Ovary (tissue), 3 donors: ENCODE results near the gene PROB1.

Experiments used
- POLR2A ChIP-seq: fragments of 450-650 bp; IDR thresholded peaks from one replicate; pipeline ENCODE4 v1.6.1; 2017; ENCODE audit warnings: antibody characterized with exemption, mild to moderate bottlenecking, moderate library complexity
- TF ChIP-seq, protein P1 (sequence below), 3 donors: fragments of 450-650 bp in 2 of 3; fragments of 200-600 bp in 1 of 3; IDR thresholded peaks; one replicate each; pipeline versions ENCODE4 v1.5.1 to v1.8.0; 2016 to 2022; ENCODE audit warnings: antibody characterized with exemption in 3 of 3, mild to moderate bottlenecking in 1 of 3
- donor health status: DM: no; HTN: no; CAD: no.

DNA sequence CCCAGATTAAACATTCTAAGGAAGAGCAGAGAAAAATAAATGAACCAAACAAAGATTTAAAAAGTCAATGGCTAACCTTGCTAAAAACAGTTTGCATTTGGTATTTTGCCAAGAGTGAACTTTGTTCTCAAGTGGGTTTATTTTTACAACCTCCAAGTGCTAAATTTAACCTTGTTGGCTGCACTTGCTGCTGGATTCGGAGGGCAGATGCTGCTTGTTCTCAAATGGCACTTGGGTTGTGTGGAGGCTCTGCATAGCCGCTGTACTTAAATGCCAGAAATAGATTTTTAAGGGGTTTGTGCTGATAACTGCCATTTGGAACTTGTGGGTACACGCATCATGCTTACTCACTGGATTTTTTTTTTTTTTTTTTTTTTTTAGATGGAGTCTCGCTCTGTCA is 22.3 kb upstream of the PROB1 start:
- TF ChIP-seq POLR2A, result no peak
- TF ChIP-seq, protein P1, sequence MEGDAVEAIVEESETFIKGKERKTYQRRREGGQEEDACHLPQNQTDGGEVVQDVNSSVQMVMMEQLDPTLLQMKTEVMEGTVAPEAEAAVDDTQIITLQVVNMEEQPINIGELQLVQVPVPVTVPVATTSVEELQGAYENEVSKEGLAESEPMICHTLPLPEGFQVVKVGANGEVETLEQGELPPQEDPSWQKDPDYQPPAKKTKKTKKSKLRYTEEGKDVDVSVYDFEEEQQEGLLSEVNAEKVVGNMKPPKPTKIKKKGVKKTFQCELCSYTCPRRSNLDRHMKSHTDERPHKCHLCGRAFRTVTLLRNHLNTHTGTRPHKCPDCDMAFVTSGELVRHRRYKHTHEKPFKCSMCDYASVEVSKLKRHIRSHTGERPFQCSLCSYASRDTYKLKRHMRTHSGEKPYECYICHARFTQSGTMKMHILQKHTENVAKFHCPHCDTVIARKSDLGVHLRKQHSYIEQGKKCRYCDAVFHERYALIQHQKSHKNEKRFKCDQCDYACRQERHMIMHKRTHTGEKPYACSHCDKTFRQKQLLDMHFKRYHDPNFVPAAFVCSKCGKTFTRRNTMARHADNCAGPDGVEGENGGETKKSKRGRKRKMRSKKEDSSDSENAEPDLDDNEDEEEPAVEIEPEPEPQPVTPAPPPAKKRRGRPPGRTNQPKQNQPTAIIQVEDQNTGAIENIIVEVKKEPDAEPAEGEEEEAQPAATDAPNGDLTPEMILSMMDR (IDR thresholded peaks at IDR 0.05), result no peak
